ENCODE measurements around the gene ZNF410. TPM values are rescaled to one million over a fixed set of nuclear protein-coding genes. Genes with fewer than 3 reads are reported as not detected.

The ZNF410 gene
- 2.8 and 7.8 TPM in 2 replicates for polyA plus RNA-seq

GRCh38 chr14:73886449-73887317 is at the start of gene ZNF410:
Gene ZNF410 (plus strand): TSS chr14:73886859. CDS start chr14:73892176, 5,317 bp downstream.

GRCh38 chr14:73851567-73852382 is 34.9 kb upstream of the ZNF410 start, which contains the start of gene PTGR2:
Gene PTGR2 (plus strand): TSS chr14:73851831. CDS start chr14:73858863, 7,032 bp downstream.

GRCh38 chr14:73949752-73950734 is 63.4 kb downstream of the ZNF410 start, which contains the start of the genes COQ6 and FAM161B:
Gene COQ6 (plus strand): TSS chr14:73950302. CDS start chr14:73950333, 31 bp downstream.
Gene FAM161B (minus strand): TSS chr14:73950094. CDS start chr14:73950026, 68 bp downstream.

Other genes with a start within 250 kb of the ZNF410 start
- gene DNAL1, start 241.9 kb upstream of the ZNF410 start, polyA plus RNA-seq, result 7.8 and 29.9 TPM in 2 replicates
- 104 and 145 TPM in 2 replicates for gene PNMA1, start 172.5 kb upstream of the ZNF410 start, polyA plus RNA-seq
- 6.4 and 12.1 TPM in 2 replicates for gene PTGR2, start 35.0 kb upstream of the ZNF410 start, polyA plus RNA-seq
- 14.5 and 22.3 TPM in 2 replicates for gene FAM161B, start 63.2 kb downstream of the ZNF410 start, polyA plus RNA-seq
- 10.8 and 25.4 TPM in 2 replicates for gene COQ6, start 63.4 kb downstream of the ZNF410 start, polyA plus RNA-seq
- gene ENTPD5, start 132.4 kb downstream of the ZNF410 start, polyA plus RNA-seq, result 2.2 and 3.9 TPM in 2 replicates
- 8.2 and 18.9 TPM in 2 replicates for gene BBOF1, start 132.5 kb downstream of the ZNF410 start, polyA plus RNA-seq
- gene ALDH6A1, start 197.6 kb downstream of the ZNF410 start, polyA plus RNA-seq, result 11.3 and 13.2 TPM in 2 replicates
- 9.6 and 13.1 TPM in 2 replicates for gene LIN52, start 198.1 kb downstream of the ZNF410 start, polyA plus RNA-seq

Data from Purkinje cell (primary cell).